Hepatocyte (in vitro differentiated cells): ENCODE results near the gene CD226.

ENCODE experiments used
- EZH2 ChIP-seq: fragments of 200-600 bp; sonication (generic); IDR thresholded peaks from 2 replicates; pipeline ENCODE4 v1.6.1; 2016; ENCODE audit warnings: antibody characterized with exemption, mild to moderate bottlenecking, borderline replicate concordance
- EZH2phosphoT487 ChIP-seq: fragments of 200-600 bp; sonication (generic); IDR thresholded peaks from one replicate; pipeline ENCODE4 v1.6.1; 2018; ENCODE audit warnings: antibody characterized with exemption, mild to moderate bottlenecking, low read depth, moderate library complexity; ENCODE audit not compliant: unreplicated experiment, severe bottlenecking
- TF ChIP-seq, protein P1 (sequence below): fragments of 200-600 bp; sonication (generic); IDR thresholded peaks from 2 replicates; pipeline ENCODE4 v1.5.1; 2016; ENCODE audit warnings: antibody characterized with exemption, mild to moderate bottlenecking; ENCODE audit not compliant: poor library complexity

DNA sequence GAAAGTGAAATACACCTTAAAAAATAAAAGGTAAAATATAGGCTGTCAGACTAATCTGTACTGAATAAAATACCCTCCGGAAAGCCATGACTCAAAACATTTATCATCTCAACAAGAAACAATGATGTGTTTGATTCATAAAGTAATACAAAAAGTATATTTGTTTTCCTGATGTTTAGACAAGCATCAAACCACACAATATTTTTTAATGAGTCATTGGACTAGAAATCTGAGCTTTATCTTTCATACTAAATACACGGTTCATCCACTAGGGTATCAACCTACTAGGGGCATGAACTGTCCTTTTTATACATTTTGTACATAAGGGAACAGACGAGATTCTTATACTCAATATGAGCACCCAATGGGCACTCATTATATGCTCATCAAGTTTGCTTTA lies 31.3 kb downstream of the CD226 start:
- TF ChIP-seq EZH2phosphoT487 (no peak), EZH2 (no peak)
- TF ChIP-seq, protein P1, sequence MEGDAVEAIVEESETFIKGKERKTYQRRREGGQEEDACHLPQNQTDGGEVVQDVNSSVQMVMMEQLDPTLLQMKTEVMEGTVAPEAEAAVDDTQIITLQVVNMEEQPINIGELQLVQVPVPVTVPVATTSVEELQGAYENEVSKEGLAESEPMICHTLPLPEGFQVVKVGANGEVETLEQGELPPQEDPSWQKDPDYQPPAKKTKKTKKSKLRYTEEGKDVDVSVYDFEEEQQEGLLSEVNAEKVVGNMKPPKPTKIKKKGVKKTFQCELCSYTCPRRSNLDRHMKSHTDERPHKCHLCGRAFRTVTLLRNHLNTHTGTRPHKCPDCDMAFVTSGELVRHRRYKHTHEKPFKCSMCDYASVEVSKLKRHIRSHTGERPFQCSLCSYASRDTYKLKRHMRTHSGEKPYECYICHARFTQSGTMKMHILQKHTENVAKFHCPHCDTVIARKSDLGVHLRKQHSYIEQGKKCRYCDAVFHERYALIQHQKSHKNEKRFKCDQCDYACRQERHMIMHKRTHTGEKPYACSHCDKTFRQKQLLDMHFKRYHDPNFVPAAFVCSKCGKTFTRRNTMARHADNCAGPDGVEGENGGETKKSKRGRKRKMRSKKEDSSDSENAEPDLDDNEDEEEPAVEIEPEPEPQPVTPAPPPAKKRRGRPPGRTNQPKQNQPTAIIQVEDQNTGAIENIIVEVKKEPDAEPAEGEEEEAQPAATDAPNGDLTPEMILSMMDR, result no peak
